ENCODE data around the gene PTPN1.
"Not testable (repeated sequence)": the region's sequence is repeated elsewhere in the genome, so short reads cannot be mapped to it uniquely, and the experiment has no call there.

Gene PTPN1

DNA sequence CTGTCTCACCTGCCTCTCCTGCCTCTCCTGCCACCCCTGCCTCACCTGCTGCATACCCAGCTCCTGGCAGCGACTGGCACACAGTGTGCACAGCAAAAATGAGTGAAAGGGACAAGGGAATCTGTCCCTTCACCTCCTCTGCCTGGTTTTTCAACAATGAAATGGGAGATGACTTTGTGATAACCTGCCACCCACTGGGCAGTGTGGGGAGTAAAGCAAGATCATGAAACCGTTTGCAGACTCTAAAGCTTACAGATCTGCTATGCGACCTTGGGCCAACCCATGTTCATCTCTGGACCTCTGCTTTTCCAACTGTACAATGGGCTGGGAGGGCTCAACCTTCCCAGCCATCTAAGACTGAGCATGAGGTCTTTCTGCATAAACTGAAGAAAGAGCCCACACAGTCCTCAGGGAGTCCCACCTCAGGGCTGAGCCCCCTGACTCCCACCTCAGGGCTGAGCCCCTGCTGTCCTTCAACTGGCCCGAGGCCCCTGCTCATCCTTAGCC, 100.1 kb downstream of the PTPN1 start:
- no peak for DNase-seq (ENCODE audit: low read depth)

DNA sequence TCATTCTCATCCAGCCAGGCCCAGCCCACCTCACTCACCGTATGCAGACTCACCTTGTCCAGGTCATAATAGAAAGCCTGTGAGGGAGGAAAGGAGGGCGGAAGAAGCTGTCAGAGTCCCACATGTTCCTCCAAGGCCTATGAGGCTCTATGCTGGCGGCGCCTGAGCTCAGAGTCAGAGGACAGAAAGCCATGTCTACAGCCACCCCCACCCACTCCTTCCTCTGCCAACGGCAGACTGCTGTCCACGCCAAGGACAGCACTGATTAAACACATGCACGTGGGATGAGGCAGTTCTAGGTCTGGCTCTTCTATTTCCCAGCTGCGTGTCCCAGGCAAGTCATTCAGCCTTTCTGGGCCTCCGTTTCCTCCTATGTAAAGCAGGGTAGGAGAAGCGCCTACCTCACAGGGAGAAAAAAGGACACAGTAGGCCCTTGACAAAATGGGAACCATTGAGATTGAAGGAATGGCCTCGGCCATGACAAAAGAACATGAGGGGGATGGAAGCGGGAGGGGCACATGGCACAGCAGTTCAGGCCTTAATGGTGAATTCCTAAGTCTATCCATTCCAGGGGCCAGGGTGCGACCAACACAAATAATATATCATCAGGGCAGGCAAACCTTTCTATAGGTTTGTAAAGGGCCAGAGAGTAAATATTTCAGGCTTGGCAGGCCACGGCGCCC, 101.1 kb downstream of the PTPN1 start:
- no peak for DNase-seq (ENCODE audit: low read depth)

DNA sequence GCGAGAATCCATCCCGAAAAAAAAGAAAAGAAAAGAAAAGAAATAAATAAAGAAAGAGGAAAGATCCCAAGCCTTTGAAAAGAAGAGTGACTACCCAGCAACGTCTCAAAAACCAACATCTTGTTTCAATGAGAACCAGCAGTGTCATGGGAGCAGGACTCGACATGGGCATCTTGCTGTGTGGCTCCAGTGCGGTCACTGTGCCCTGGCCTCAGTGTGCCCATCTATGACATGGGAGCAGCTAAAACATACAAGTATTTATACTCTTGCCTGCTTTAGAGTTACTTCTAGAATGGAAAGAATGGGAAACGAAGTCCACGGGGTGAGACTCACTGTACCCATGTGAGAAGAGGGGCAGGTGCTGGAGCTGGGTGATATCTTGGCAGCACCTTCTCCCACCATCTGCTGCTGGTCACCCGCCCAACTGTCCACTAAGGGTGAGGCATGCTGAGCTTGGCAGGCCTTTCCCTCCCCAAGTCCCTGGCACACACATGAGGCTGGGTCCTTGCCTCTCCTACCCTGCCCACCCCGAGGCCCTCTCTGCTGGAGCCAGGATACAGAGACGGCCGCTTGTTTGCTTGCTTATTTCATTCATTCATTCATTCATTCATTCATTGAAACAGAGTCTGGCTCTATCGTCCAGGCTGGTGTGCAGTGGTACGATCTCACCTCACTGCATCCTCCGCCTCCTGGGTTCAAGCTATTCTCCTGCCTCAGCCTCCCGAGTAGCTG, 103.4 kb downstream of the PTPN1 start:
- DNase-seq (ENCODE audit: low read depth), result no peak

DNA sequence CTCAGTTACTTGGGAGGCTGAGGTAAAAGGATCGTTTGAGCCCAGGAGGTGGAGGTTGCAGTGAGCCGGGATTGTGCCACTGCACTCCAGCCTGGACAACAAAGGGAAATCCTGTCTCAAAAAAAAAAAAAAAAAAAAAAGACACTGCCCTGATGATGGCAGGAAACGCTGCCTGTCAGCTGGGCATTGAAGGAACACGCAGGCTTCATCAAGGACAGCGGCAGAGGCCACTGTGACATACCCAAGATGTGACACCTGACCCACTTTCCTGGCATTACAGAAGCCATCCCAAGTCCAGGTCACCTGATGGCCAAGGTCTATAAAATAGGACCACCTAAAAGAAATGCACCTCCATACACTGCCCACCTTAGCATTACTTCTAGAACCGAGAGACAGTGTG, 105.2 kb downstream of the PTPN1 start:
- no peak for DNase-seq (ENCODE audit: low read depth)

DNA sequence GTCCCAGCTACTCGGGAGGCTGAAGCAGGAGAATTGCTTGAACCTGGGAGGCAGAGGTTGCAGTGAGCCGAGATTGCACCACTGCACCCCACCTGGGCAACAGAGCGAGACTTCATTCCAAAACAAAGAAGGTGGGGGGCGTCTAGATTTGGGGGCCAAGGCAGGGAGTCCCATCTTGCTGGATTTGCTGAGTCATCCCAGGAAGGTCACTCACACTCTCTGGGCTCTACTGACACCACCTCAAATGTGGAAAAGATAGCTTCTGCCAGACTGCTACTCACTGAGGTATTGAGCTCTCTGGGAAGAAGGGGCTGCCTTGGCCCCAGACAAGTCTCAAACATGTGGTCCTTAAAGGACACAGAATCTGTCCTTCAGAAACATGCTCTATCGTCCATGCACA, 106.8 kb downstream of the PTPN1 start:
- DNase-seq (ENCODE audit: low read depth), result no peak

DNA sequence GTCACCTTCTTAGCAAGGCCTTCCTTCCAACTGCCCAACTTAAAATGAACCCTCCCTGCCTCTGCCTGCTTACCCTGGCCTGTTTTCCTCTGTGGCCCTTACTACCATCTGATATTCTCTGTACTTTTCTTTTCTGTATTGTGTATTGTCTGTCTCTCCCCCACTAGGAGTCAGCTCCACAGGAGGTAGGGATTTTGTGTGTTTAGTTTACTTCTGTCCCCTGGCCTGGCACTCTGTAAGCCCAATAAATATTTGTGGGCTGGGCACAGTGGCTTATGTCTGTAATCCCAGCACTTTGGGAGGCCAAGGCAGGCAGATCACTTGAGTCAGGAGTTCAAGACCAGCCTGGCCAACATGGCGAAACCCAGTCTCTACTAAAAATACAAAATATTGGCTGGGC, 108.4 kb downstream of the PTPN1 start:
- no peak for DNase-seq (ENCODE audit: low read depth)

DNA sequence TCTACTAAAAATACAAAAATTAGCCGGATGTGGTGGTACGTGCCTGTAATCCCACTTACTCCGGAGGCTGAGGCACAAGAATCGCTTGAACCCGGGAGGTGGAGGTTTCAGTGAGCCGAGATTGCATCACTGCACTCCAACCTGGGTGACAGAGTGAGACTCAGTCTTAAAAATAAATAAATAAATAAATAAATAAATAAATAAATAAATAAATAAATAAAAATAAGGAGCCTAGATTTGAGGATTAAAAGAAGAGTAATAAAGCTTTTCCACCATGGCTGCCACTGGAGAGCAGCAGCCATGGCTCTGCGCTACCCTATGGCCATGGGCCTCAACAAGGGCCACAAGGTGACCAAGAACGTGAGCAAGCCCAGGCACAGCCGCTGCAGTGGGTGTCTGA, 110.3 kb downstream of the PTPN1 start:
- DNase-seq (ENCODE audit: low read depth), result not testable (repeated sequence)

DNA sequence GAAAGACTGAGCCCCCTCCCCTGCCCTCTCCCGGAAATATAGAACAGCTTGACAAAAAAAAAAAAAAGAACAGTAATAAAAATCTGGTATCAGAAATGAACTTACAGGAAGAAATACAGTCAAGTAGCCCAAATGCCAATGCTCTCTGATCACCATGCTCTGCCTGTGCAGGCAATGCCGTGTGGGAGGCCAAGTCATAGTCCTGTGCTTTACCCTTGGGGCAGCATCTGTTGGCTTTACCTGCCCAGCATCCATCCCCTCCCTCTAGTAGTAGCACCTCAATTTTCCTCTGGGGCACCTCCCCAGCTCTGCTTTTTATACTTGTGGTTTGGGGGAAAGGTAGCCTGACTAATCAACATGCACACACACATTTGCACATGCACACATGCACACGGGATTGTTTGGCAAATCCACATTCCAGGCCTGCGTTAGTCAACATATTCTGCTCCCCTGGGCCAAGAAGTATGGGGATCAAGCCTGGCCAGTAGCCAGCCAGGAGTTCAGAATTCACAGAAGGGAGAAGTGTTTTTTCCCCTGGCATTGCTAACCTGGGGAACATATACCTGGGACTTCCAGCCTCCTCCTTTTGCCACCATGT, 111.0 kb downstream of the PTPN1 start:
- no peak for DNase-seq (ENCODE audit: low read depth)

DNA sequence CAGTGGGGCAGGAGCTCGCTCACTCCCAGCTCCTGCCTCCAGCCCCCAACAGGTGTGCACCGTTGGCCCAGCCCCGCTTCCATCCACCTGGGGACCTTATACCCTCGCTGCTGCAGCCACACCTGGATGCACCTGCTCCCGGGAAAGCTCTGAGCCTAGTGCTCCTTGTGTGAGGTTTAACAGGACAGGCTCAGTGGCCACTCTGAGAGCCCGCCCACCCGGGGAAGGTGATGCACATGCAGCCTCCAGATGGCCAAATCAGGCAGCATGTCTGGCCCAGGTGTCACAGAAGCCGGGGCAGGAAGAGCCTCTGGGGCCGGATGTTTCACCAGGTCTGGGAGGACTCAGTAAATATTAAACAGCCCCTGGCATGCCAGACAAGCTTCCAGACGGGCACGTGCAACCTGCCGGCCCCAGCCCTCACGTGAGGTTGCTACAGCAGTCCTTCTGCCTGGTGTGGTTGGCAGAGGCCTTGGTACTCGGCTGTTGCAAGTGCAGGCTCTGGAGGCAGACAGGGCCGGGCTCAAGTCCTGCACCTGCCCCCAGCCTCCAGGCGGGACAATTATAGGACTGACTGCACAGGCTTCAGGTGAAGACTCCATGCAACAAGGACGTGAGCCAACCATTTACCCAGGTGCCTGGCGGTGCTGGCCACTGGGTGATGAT, 114.3 kb downstream of the PTPN1 start:
- no peak for DNase-seq (ENCODE audit: low read depth)

DNA sequence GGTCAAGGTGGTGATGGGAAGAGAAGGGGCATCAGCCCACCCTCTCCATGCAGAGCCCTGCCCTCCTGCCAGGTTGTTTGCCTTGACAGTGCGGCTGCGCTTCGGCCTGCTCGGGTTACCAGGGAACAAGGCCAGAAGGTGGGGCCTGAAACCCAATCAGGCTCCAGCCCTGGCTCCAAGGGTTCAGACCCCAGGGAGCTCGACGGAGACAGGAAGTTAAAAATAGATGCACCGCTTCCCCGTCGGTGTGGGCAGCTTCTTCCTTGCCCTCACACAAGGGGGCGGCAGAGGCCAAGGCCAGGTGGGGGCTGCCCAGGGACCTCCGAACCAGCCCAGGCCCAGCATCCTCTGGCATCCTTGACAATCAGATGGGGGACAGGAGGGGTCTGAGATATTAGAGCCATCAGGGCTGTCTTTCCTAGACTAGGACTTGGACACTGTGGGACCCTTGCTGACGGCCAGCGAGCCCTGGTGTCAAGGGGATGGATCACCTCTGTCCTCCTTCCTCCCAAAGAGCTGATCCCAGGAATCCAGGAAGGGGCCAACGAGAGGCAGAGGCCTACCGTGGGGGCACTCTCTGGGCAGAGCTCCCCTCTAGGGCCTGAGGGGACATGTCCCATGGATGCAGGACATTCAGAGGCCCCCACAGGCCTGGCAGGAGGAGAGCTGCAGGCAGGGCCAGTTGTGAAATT, 115.9 kb downstream of the PTPN1 start:
- no peak for DNase-seq (ENCODE audit: low read depth)

DNA sequence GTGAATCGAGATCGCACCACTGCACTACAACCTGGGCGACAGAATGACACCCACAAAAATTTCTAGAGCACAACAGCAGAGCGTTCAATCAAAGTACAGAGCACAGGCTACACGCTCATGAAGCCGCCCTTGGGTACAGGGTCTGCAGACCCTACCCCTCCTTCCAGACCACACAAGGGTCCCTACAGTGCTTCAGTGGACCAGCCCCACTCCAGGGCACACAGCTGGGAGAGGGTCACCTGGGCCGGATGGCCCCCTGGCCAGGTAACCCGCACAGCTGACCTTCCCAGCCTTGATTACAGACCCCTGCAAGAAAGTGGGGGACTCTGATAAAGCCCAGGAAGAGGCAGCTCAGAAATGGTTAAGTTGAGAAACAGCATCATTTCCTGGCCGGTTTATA, 117.6 kb downstream of the PTPN1 start:
- no peak for DNase-seq (ENCODE audit: low read depth)

DNA sequence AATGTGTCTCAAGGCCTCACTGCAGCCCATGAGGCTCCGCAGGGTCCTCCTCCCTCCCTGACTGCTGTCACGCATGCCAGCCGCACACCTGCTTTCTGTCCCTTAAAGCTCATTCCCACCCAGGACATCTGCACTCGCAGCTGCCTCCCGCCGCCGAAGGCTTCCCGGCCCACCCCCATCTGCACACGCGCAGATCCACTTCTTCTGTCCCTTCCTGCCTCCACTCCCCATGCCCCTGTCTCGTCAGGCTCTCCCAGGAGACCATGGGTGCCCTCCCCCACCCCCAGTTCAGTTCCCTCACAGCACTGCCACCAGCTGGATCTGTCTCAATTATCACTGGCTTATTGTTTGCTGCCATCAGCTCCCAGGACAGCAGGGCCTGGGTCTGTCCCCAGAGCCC, 118.1 kb downstream of the PTPN1 start:
- DNase-seq (ENCODE audit: low read depth), result no peak

DNA sequence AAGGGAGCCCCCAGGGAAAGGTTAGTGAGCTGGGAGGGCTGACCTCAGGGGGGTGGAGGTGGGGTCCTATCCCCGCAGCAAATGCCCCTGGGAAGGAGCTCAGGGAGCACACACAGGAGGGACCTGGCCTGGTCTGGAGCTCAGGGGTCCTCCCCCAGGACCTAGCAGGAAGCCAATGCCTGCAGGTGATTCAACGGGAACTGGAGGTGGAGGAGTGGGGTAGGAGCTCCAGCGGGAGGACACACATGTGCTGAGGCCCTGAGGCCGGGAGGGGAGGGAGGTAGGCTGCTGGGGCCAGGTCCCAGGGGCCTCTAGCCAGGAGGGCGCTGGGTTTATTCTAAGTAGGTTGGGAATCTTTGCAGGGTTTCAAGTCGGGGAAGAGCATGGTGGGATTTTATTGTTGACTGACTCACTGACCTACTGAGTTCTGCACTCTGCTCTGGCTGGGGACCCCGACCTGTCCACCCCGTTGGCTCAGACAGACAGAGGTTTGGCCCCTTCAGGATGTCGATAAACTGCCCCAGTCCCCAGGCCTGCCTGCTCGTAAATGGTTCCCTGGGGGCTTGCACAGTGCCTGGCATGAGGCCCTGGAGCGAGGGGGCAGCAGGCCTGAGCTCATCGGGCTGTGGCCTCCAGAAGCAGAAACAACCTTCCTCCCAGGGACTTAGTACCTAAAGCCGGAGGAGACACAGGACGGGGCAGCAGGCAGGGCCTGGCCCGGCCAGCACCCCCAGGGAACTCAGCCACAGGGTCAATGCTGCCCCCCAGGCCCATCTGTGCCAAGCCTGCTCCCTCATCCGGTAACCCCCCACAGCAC, 118.9 kb downstream of the PTPN1 start:
- DNase-seq (ENCODE audit: low read depth), result no peak

DNA sequence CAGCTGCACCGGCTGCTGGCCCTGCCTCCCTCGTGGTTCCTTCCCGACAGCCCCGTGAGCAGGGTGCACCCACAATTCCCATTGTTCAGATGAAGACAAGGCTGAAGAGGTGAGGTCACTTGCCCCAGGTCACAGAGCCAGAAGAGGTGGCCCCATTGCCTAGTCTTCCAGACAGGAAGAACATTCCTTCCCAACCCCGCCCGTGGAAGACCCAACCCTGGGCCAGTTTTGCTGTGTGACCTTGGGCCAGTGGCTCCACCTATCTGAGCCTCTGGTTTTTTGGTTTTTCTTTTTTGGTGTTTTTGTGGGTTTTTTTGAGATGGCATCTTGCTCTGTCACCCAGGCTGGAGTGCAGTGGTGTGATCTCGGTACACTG, 119.5 kb downstream of the PTPN1 start:
- DNase-seq (ENCODE audit: low read depth), result no peak

DNA sequence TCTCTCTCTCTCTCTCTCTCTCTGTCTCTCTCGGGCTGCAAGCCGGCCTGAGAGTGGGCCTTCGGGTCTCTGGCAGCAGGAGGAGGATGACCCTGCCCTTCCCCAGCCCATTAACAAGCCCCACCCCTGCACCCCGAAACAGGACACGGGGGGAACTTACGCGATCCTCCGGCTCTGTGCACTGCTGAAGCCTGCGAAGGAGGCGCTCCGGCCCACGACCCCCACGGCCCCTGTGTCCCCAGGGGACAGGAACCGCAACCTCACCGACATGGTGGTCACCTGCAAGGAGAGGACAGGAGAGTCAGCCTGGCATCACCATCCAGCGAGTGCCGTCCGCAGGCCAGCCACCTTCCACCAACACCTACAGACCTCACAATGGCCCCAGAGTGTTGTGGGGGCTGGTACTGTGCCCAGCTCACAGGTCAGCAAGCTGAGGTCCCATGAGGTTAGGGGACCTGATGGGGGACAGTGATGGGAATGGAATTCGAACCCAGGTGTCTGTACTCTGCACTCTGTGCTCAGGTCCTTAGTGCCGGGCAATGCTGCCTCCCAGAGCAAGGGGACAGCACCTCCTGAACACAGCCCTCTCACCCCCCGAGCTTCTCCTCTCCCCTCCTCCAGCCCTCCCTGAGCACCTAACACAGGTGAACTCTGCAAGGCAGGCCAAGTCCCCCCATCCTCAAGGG, 120.5 kb downstream of the PTPN1 start:
- no peak for DNase-seq (ENCODE audit: low read depth)

DNA sequence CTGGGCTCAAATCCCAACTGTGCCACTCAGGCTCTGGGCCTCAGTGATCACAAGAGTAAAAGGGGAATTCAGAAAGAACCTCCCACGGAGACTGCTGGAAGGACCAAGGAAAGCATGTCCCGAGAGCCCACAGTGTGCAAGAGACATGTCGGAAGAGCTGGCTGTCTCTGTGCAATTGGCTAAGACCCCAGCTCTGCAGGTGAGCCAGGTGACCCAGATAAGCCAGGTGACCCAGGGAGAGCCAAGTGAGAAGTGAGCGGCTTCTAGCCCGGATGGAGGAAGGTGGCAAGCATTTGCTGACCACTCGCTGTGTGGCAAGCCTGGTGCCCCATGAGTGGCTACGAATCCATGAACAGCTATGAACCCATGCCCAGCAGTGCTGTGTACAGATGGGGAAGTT, 122.1 kb downstream of the PTPN1 start:
- no peak for DNase-seq (ENCODE audit: low read depth)

DNA sequence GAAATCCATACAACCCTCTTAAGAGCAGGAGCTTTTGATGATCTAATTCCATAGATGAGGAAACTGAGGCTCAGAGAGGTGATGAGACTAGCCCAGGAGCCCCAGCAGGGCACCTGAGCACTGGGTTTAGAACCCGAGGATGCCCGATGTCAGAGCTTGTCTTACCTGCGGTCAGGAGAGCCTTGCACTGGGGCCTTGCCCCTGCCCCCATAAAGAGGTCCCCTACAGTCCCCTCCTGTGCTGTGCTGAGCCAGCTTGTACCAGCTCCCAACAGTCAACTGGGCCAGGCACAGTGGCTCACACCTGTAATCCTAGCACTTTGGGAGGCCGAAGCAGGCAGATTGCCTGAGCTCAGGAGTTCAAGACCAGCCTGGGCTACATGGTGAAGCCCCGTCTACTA, 122.5 kb downstream of the PTPN1 start:
- no peak for DNase-seq (ENCODE audit: low read depth)

DNA sequence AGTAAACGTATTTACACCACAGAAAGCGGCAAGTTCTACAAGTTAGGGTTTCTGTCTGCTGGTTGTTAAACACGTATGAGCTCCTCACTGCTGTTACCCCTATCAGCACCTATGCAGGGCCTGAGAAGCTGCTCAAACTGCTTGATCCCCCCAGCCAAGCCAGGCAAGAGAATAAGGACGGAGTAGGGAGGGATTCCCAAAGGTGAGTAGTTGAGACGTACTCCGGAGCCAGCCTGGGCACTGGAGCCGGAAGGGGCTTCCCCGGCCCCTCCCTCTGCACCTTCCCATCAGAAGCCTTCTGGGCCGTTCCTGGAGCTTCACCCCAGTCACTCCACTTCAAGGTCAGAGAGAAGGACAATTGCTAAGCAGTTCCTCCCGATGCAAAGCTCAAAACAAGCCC, 123.2 kb downstream of the PTPN1 start:
- no peak for DNase-seq (ENCODE audit: low read depth)

DNA sequence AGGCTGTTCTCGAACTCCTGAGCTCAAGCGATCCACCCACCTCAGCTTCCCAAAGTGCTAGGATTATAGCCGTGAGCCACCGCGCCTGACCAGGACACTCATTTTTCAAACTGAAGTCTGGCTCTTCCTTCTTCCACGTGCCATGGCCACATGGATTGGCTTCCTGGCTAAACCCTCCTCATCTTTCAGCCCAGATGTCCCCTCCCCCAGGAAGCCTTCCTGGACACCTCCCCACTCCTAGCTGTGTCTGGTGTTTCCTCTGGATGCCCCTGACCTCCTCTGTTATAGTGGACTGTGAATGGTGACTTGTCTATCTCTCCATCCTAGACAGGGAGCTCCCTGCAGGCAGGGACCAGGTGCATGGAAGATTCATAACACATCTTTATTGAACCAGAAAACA, 124.0 kb downstream of the PTPN1 start:
- DNase-seq (ENCODE audit: low read depth), result no peak
